BLaER1 treated with 17β-estradiol and CSF1 and Interleukin-3, amounts not matched to agents 10 nM and 100 nM (cell line): ENCODE measurements around the gene FCRLB.
"Not testable (repeated sequence)": the region's sequence is repeated elsewhere in the genome, so short reads cannot be mapped to it uniquely, and the experiment has no call there.

Source experiments
- H3K27ac ChIP-seq, 11 experiments: shearing (Covaris generic); formaldehyde crosslinking; 2 replicates each; pipeline ENCODE4 v1.8.1; 2022
- H3K27me3 ChIP-seq, 11 experiments: shearing (Covaris generic); formaldehyde crosslinking; 2 replicates each; pipeline ENCODE4 v1.8.1; 2022
- H3K36me3 ChIP-seq, 11 experiments: shearing (Covaris generic); formaldehyde crosslinking; 2 replicates each; pipeline ENCODE4 v1.8.1; 2022
- H3K4me1 ChIP-seq, 10 experiments: shearing (Covaris generic); formaldehyde crosslinking; 2 replicates each; pipeline ENCODE4 v1.8.1; 2022
- H3K4me2 ChIP-seq, 11 experiments: shearing (Covaris generic); formaldehyde crosslinking; 2 replicates each; pipeline ENCODE4 v1.8.1; 2022
- H3K4me3 ChIP-seq, 10 experiments: shearing (Covaris generic); formaldehyde crosslinking; 2 replicates each; pipeline ENCODE4 v1.8.1; 2022
- H3K9ac ChIP-seq, 11 experiments: shearing (Covaris generic); formaldehyde crosslinking; 2 replicates each; pipeline ENCODE4 v1.8.1; 2022
- H3K9me3 ChIP-seq, 11 experiments: shearing (Covaris generic); formaldehyde crosslinking; replicated peaks in 1 of 11; 2 replicates each; pipeline ENCODE4 v1.8.1; 2022
- H4K20me1 ChIP-seq, 11 experiments: shearing (Covaris generic); formaldehyde crosslinking; 2 replicates each; pipeline ENCODE4 v1.8.1; 2022
- Cebpa-rat ChIP-seq, 11 experiments: shearing (Covaris generic); IDR thresholded peaks; 2 replicates each; pipeline ENCODE4 v1.8.1; 2022

The FCRLB gene

DNA sequence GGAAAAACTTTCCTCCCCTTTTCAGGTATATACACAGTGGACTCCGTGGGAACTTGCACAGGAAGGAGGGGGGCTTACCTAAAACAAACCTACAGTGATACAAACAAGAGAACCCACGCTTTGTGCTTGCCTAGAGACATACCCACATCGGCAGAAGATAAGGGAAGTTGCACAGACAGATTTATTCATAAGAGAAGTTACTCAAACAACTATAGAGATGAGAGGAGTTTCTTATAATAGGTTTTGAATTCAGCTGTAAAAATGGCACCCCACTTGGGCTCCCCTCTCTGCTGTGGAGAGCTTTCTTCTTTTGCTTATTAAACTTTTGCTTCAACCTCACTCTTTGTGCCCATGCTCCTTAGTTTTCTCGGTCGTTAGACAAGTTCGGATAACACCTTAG, 26.5 kb downstream of the FCRLB start:
- Histone ChIP-seq H3K4me1 (peaks cover 11 to 56% (median 25%) of the 10 kb centered on the region in 10 experiments), H3K4me3 (no peak overlapping the region), H3K36me3 (peaks cover 15 to 20% (median 19%) of the 10 kb centered on the region in 11 experiments), H3K9me3 (no peaks in the 10 kb centered on the region), H3K27ac (no peak overlapping the region), H3K27me3 (no peaks in the 10 kb centered on the region), H3K9ac (no peak overlapping the region), H3K4me2 (peak overlapping the region in 3 of 11 experiments; percentile 24 to 73 (median 70); a peak in 5 of 22 replicates), H4K20me1 (peaks cover 8 to 24% (median 17%) of the 10 kb centered on the region in 11 experiments; a peak in 20 of 22 replicates)
- no peak for TF ChIP-seq Cebpa-rat (IDR thresholded peaks at IDR 0.05)

DNA sequence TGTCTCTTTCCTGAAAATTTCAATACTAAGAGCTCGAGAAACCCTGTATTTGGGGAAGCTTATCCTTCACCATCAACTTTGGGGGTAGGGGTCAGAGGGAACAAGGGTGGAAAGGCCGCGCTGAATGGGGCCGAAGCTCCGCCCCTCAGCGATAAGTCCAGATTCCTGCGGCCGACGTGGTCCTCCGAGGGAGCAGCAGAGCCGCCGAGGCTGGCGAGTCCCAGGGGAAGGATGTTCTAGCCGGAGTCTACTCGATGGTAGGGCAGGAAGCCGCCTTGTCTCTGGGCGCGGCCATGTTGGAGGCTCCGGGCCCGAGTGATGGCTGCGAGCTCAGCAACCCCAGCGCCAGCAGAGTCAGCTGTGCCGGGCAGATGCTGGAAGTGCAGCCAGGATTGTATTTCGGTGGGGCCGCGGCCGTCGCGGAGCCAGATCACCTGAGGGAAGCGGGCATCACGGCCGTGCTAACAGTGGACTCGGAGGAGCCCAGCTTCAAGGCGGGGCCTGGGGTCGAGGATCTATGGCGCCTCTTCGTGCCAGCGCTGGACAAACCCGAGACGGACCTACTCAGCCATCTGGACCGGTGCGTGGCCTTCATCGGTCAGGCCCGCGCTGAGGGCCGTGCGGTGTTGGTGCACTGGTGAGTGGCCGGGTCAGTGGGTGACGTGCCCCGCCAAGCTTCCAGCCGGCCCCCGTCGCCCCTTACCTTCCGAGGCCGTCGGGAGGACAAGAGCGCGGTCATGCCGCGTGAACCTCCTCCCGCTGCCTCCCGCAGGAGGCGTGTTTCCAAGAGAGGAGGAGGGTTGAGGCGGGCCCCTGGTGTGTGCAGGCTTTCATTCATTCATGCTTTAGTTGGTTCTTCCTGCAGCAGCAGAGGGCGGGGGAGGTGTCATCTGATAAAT, 28.4 kb downstream of the FCRLB start, which contains the start of gene DUSP12:
TSS of gene DUSP12 (plus strand) at position 278 of the 899 bp plus-strand sequence. CDS start at position 294, 16 bp downstream.
- Histone ChIP-seq H3K9me3 (peaks cover 0 to 13% (median 4%) of the 10 kb centered on the region in 11 experiments; a peak in 8 of 22 replicates), H3K4me3 (peak within 1 kb of the TSS; percentile 76 to 94 (median 91)), H3K27me3 (no peaks in the 10 kb centered on the region), H3K36me3 (peaks cover 35 to 39% (median 38%) of the 10 kb centered on the region in 11 experiments), H3K27ac (peak within 1 kb of the TSS; percentile 54 to 95 (median 91)), H3K4me1 (peaks cover 11 to 39% (median 21%) of the 10 kb centered on the region in 10 experiments), H3K4me2 (peak within 1 kb of the TSS; percentile 87 to 97 (median 94)), H3K9ac (peak within 1 kb of the TSS; percentile 82 to 94 (median 92)), H4K20me1 (peaks cover 8 to 35% (median 19%) of the 10 kb centered on the region in 11 experiments; a peak in 20 of 22 replicates)
- TF ChIP-seq Cebpa-rat (IDR thresholded peaks at IDR 0.05) = no peak

DNA sequence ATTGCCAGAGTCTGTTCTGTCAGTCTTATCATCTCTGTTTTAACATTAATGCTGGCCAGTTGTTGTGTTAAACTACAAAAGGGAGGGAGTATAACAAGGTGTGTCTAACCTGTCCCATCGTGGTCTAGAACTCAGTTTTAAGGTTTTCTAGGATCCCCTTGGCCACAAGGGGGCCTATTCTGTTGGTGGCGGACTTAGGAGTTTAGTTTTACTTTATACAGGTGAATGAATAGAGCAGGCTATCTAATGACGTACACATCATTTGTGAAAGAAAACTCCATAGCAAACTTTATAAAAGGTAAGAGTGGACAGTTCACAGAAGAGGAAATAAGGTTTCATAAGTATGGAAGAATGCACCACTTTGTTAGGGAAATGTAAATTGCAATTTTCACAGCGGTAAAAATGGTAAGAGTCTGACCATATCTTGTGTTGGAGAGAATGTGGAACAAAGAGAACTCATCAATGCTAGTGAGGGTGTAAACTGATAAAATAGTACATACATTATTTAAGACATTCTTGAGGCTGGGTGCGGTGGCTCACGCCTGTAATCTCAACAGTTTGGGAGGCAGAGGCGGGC, 42.3 kb downstream of the FCRLB start:
- Histone ChIP-seq H3K27me3 (no peaks in the 10 kb centered on the region), H3K9me3 (no peaks in the 10 kb centered on the region), H3K4me2 (no peak overlapping the region; a peak in 1 of 22 replicates), H3K9ac (no peak overlapping the region), H3K4me3 (no peak overlapping the region), H3K27ac (no peak overlapping the region), H3K36me3 (peaks cover 11 to 22% (median 14%) of the 10 kb centered on the region in 11 experiments; a peak in 21 of 22 replicates), H4K20me1 (peaks cover 0 to 8% (median 0%) of the 10 kb centered on the region in 11 experiments; a peak in 3 of 22 replicates), H3K4me1 (peaks cover 16 to 29% (median 18%) of the 10 kb centered on the region in 10 experiments)
- no peak for TF ChIP-seq Cebpa-rat (IDR thresholded peaks at IDR 0.05)

DNA sequence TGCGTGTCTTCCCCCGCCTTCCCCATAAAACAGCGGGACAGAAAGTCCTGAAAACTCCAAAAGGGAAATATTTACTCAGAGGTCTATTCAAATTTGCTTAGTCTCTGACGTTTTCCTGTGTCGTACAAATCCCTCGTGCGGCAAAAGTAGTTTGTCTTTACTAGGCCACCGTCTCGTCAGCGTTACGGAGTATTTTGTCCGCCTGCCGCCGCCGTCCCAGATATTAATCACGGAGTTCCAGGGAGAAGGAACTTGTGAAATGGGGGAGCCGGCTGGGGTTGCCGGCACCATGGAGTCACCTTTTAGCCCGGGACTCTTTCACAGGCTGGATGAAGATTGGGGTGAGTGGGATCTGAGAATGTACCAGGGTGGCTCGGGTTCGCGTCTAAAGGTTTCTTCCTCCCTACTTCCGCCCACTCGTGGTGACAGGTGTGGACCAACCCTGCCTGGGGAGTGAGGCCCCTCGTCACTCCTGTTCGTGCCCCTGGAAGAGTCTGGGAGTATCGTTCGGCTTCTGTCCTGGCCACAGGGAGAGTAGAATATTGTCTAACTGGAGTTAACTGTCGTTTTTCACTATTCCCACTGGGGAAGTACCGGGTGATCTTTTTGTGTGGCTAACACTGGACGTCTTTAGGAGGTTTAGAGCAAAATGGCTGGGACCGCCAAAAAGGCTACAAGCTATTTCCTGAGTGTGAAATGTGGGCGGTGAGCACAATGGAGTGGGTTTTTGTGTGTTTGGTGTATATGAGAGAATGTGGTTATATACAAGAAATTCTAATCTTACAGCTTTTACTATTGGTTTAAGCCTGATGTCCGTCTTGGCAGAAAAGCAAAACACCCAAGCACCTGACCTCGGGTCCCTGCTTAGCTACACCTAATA, 45.0 kb downstream of the FCRLB start, which contains the start of gene ATF6:
TSS of gene ATF6 (plus strand) at position 219 of the 880 bp plus-strand sequence. CDS start at position 260, 41 bp downstream.
- Histone ChIP-seq H3K27me3 (no peaks in the 10 kb centered on the region), H3K27ac (peak within 1 kb of the TSS; percentile 81 to 93 (median 87)), H3K4me2 (peak within 1 kb of the TSS; percentile 81 to 97 (median 90)), H3K4me3 (peak within 1 kb of the TSS; percentile 78 to 98 (median 90)), H4K20me1 (peaks cover 0 to 32% (median 0%) of the 10 kb centered on the region in 11 experiments; a peak in 5 of 22 replicates), H3K9ac (peak within 1 kb of the TSS; percentile 85 to 96 (median 90)), H3K4me1 (peaks cover 22 to 44% (median 36%) of the 10 kb centered on the region in 10 experiments), H3K9me3 (no peaks in the 10 kb centered on the region), H3K36me3 (peaks cover 0 to 23% (median 11%) of the 10 kb centered on the region in 11 experiments; a peak in 9 of 22 replicates)
- TF ChIP-seq Cebpa-rat (IDR thresholded peaks at IDR 0.05) = no peak

DNA sequence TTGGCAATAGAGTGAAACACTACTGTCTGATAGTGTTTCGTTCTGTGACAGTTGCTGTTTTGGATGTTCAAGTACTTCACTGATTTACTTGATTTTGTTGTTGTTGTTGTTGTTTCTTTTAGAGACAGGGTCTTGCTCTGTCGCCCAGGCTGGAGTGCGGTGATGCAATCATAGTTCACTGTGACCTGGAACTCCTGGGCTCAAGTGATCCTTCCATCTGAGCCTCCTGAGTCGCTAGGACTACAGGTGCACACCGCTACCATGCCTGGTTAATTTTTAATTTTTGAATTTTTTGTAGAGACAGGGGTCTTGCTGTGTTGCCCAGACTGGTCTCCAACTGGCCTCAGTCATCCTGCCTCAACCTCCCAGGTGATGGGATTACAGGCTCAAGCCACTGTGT, 47.1 kb downstream of the FCRLB start:
- no peaks in the 10 kb centered on the region for H3K27me3 ChIP-seq
- 0 out of 20 replicates have a peak overlapping the region, but pooled peaks of 1 of the 10 experiments have one; percentile 78 for H3K4me3 ChIP-seq
- H3K36me3 ChIP-seq = peaks cover 0 to 23% (median 11%) of the 10 kb centered on the region in 11 experiments; a peak in 9 of 22 replicates
- H3K9me3 ChIP-seq = no peaks in the 10 kb centered on the region
- H4K20me1 ChIP-seq = peaks cover 0 to 51% (median 0%) of the 10 kb centered on the region in 11 experiments; a peak in 5 of 22 replicates
- no peak overlapping the region for H3K27ac ChIP-seq
- H3K9ac ChIP-seq = no peak overlapping the region
- peak overlapping the region in 10 of 11 experiments; percentile 81 to 97 (median 90); a peak in 18 of 22 replicates for H3K4me2 ChIP-seq
- peak in 1 of 11 experiments; percentile 11; a peak in 1 of 22 replicates for TF ChIP-seq Cebpa-rat (IDR thresholded peaks at IDR 0.05)
- peaks cover 37 to 64% (median 56%) of the 10 kb centered on the region in 10 experiments for H3K4me1 ChIP-seq

DNA sequence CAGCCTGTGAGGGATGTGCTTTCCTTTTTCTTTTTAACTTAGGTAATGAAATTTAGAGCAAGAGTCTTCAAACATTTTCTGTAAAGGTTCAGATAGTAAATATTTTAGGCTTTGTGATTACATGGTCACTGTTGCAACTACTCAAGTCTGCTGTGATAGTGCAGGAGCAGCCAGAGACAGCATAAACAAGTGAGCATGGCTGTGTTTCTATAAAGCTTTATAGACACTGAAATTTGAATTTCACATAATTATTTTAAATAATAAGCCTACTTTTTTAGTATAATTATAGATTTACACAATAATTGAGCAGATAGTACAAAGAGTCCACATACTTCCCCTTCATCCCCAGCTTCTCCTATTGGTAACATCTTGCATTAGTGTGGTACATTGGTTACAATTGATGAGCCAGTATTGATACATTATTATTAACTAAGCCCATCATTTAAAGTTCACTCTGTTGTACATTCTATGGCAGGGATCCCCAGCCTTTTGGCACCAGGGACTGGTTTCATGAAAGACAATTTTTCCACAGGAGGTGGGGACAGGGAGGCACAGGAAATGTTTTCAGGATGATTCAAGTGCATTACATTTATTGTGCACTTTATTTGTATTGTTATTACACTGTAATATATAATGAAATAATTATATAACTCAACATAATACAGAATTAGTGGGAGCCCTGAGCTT, 47.8 kb downstream of the FCRLB start:
- Histone ChIP-seq H3K36me3 (peaks cover 1 to 28% (median 12%) of the 10 kb centered on the region in 11 experiments; a peak in 12 of 22 replicates), H3K4me1 (peaks cover 43 to 71% (median 62%) of the 10 kb centered on the region in 10 experiments), H3K4me3 (no peak overlapping the region), H3K9me3 (no peaks in the 10 kb centered on the region), H3K4me2 (peak overlapping the region in 3 of 11 experiments; percentile 89 to 97 (median 94); a peak in 4 of 22 replicates), H3K9ac (no peak overlapping the region), H4K20me1 (peaks cover 0 to 55% (median 0%) of the 10 kb centered on the region in 11 experiments; a peak in 5 of 22 replicates), H3K27ac (no peak overlapping the region), H3K27me3 (no peaks in the 10 kb centered on the region)
- no peak for TF ChIP-seq Cebpa-rat (IDR thresholded peaks at IDR 0.05)

DNA sequence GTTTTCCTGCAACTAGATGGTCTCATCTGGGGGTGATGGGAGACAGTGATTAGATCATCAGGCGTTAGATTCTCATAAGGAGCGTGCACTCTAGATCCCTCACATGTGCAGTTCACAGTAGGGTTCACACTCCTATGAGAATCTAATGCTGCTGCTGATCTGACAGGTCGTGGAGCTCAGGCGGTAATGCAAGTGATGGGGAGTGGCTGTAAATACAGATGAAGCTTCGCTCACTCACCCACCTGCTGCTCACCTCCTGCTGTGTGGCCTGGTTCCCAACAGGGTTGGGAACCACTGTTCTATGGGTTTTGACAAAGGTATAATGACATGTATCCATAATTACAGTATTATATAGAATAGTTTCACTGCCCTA, 48.3 kb downstream of the FCRLB start:
- not testable (repeated sequence) for H3K27ac ChIP-seq, H3K4me3 ChIP-seq, H3K9ac ChIP-seq, H3K9me3 ChIP-seq, H3K27me3 ChIP-seq
- peaks cover 6 to 33% (median 14%) of the 10 kb centered on the region in 11 experiments; a peak in 15 of 22 replicates for H3K36me3 ChIP-seq
- H4K20me1 ChIP-seq = peaks cover 0 to 59% (median 0%) of the 10 kb centered on the region in 11 experiments; a peak in 5 of 22 replicates
- H3K4me2 ChIP-seq = peak overlapping the region in 3 of 11 experiments; percentile 89 to 97 (median 94); a peak in 5 of 22 replicates
- peaks cover 43 to 76% (median 63%) of the 10 kb centered on the region in 10 experiments for H3K4me1 ChIP-seq
